Aorta (tissue), 5 donors: Measurements from ENCODE around the gene VGLL3. TPM values are rescaled to one million over a fixed set of nuclear protein-coding genes. Genes with fewer than 3 reads are reported as not detected.
A peak's percentile ranks its signal among the peaks of the same experiment; 100 is the strongest.
"Not testable (repeated sequence)": the region's sequence is repeated elsewhere in the genome, so short reads cannot be mapped to it uniquely, and the experiment has no call there.

Source experiments
- ATAC-seq: fragments of 200-7000 bp; cut with Tn5 transposase; one replicate; pipeline ENCODE4 v1.9.1; 2022; ENCODE audit warnings: moderate library complexity; ENCODE audit not compliant: low FRiP score
- DNase-seq, 2 donors: peaks; one replicate each; pipeline ENCODE4 v3.0.0-alpha.2; 2020
- H3K27ac ChIP-seq, 2 donors: one replicate each; pipeline ENCODE4 v1.5.1; 2013; ENCODE audit warnings: low read length in 2 of 2, mild to moderate bottlenecking in 2 of 2, moderate library complexity in 2 of 2, control low read depth in 1 of 2, inconsistent platforms in 1 of 2, low read depth in 1 of 2
- H3K27me3 ChIP-seq, 2 donors: one replicate each; pipeline ENCODE4 v1.6.1; 2013; ENCODE audit warnings: control low read depth in 1 of 2, low read length in 1 of 2, mild to moderate bottlenecking in 1 of 2, moderate library complexity in 1 of 2; ENCODE audit not compliant: insufficient read depth in 2 of 2, control insufficient read depth in 1 of 2
- H3K36me3 ChIP-seq, 2 donors: one replicate each; pipeline ENCODE4 v1.6.1; 2013; ENCODE audit warnings: control low read depth in 1 of 2, low read length in 1 of 2, mild to moderate bottlenecking in 1 of 2; ENCODE audit not compliant: insufficient read depth in 2 of 2, control insufficient read depth in 1 of 2
- H3K4me1 ChIP-seq, 2 donors: one replicate each; pipeline ENCODE4 v1.6.1; 2013; ENCODE audit warnings: low read length in 2 of 2, control low read depth in 1 of 2, mild to moderate bottlenecking in 1 of 2, moderate library complexity in 1 of 2; ENCODE audit not compliant: insufficient read depth in 2 of 2, control insufficient read depth in 1 of 2
- H3K4me3 ChIP-seq, 2 donors: one replicate each; pipeline ENCODE4 v1.5.1; 2013; ENCODE audit warnings: low read length in 2 of 2, control low read depth in 1 of 2, mild to moderate bottlenecking in 1 of 2
- H3K9me3 ChIP-seq: one replicate; pipeline ENCODE4 v1.6.1; 2013; ENCODE audit warnings: mild to moderate bottlenecking, low read length; ENCODE audit not compliant: control insufficient read depth
- WGBS, 2 donors: extraction: QIAGEN DNeasy Blood & Tissue Kit; methylation state at CpG; one replicate each; pipeline ENCODE4 v1.1.7; 2013; 5-methylcytosine and 5-hydroxymethylcytosine counted together
- intact Hi-C, 2 donors: fragments of 100-400 bp; cut with DNase I; formaldehyde crosslinking; loops; one replicate each; pipeline versions ENCODE4 v1.14.2 to v1.15.0; 2022
- polyA plus RNA-seq, 2 donors: library from polyadenylated mRNA; stranded (reverse); fragments of 200-250 nt; gene quantifications; one replicate each; pipeline ENCODE4 v1.2.3, GENCODE V29; 2013
- total RNA-seq, 2 donors: library from RNA; stranded (reverse); fragmentation: NEBNext Ultra II Directional; extraction: Animal tissue kit (Norgen Biotek cat#: 25700); gene quantifications; one replicate each; pipeline ENCODE4 v1.2.1, GENCODE V29; 2021
- donor health status: healthy with polysubstance abuse.
- donor health status: Bipolar disorder and iron deficiency.
- donor health status: DM: no; HTN: no; CAD: no.
- donor health status: DM: no; HTN: no; CAD: no.
- donor health status: DM: yes; HTN: yes; CAD: no.

VGLL3 gene
- total and polyA plus RNA-seq, 4 donors: 10.8 to 155 (median 30.5) TPM

DNA sequence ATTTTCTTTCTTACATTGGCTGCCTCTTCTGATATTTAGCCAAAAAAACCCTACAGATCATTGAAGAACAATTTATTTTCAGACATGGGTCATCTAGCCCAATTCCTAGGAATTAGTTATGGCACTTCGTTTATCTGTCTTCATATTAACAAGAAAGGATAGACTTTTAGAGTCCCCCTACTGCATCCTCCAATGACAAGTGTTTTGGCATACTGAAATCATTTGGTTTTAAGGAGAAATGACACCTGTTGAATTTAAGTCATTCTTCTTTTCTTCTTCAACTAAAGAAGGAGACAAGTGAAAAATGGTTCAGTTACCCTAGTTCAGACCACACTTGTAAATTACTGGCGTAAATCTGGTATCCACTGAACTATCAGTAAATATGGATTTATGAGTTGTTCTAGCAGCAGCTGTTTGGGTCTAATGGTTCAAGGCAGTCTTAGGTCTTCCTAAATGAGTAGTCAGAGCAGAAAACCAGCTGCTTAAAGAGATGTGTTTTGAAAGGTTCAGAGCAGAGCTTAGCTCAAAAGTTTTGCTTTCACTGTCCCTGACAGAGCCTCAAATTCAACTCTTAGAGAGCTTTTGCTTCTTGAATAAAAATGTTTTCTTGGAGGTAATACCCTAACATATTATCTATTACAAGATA, 5.6 kb downstream of the VGLL3 start:
- Histone ChIP-seq H3K9me3 (no peaks in the 10 kb centered on the region), H3K36me3 (no peaks in the 10 kb centered on the region), H3K27me3 (no peaks in the 10 kb centered on the region), H3K4me1 (peaks cover 1 to 12% of the 10 kb centered on the region in 2 donors), H3K27ac (no peak overlapping the region), H3K4me3 (no peak overlapping the region)
- intact Hi-C loops: loop anchor here in 1 of 2 donors (5.0 kb wide), 1 partner anchor 48 kb away; no protein-coding TSS in a partner anchor
- DNase-seq: no peak
- 81 to 86% methylated on average over 2 of the region's 2 CpGs for WGBS, 2 donors
- ATAC-seq: no peak

DNA sequence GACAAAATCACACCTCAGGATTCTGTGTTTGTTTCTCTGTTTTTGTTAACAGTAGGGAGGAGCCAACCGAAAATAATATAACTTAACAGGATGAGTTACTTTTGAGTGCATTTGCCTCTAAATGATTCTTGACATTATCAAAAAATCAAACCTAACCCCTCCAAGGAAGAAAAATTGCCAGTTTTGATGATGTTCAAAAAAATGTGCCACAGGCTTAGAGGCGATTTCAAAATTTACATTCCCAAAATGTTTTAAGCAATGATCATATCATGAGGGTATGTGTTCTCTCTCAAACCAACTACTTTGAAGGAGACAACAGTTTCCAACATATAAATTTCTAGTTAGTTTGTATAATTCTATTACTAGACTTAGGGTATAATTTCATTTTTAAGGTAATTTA, 6.7 kb downstream of the VGLL3 start:
- DNase-seq (no peak), ATAC-seq (no peak)
- Histone ChIP-seq H3K4me1 (peaks cover 1 to 12% of the 10 kb centered on the region in 2 donors), H3K27ac (no peak overlapping the region), H3K9me3 (no peaks in the 10 kb centered on the region), H3K4me3 (no peak overlapping the region), H3K36me3 (no peaks in the 10 kb centered on the region), H3K27me3 (no peaks in the 10 kb centered on the region)
- WGBS, 2 donors: 73 to 74% methylated on average over 2 of the region's 2 CpGs
- intact Hi-C loops: loop anchor here in 1 of 2 donors (5.0 kb wide), 1 partner anchor 47 kb away; no protein-coding TSS in a partner anchor

DNA sequence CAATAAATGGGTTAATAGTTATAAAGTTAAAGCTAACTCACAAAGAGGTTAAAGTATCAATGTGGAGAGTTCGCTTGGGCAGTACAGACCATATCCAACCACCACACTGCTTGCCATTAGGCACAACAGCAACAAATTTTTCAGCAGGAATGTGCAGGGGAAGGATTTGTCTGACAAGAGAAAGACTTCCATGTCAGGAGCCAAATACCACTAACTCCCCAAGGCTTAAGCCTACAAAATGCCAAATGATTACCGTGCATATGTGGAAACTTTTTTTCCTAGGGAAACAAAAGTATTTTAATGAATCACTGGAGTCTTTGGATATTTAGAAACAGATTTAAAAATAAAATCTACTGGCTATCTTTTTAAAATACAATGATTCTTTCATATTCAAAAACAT, 8.1 kb downstream of the VGLL3 start:
- intact Hi-C loops: loop anchor here in 1 of 2 donors (5.0 kb wide), 1 partner anchor 46 kb away; no protein-coding TSS in a partner anchor
- H3K27me3 ChIP-seq: no peaks in the 10 kb centered on the region
- peak overlapping the region in 1 of 2 donors; percentile 51 for H3K27ac ChIP-seq
- no peak overlapping the region for H3K4me3 ChIP-seq
- no peaks in the 10 kb centered on the region for H3K9me3 ChIP-seq
- peaks cover 1 to 12% of the 10 kb centered on the region in 2 donors for H3K4me1 ChIP-seq
- ATAC-seq: peak; percentile 60
- no peak for DNase-seq
- WGBS, 2 donors: 19 to 20% methylated on average over 2 of the region's 2 CpGs
- H3K36me3 ChIP-seq: no peaks in the 10 kb centered on the region

DNA sequence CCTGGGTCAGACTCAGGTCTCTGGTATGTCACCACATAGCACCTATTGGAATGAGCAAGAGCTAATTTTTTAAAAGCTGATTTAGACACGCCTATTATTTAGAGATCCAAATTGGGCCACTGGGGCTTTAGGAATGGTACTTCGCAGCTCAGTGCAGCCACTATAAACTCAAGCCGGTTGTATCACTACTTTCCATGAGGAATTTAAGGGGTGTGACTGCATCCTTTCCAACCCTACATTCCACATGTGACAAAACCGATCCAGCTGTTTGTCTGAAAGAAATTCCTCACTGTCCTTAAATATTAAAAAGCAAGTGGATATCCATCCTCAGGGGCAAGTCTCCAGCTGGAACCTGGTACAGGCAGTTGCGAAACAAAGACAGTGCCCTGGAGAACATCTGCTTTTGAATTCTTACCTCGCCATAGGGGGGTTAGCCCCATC, 12.8 kb downstream of the VGLL3 start:
- H3K36me3 ChIP-seq: peaks cover 0 to 2% of the 10 kb centered on the region in 2 donors
- no peaks in the 10 kb centered on the region for H3K9me3 ChIP-seq
- DNase-seq: no peak
- WGBS, 2 donors: 70 to 73% methylated on average over 6 of the region's 6 CpGs
- H3K27ac ChIP-seq: no peak overlapping the region
- intact Hi-C loops: loop anchor here in 1 of 2 donors (10.0 kb wide), 1 partner anchor 183 kb away; no protein-coding TSS in a partner anchor
- peak; percentile 48 for ATAC-seq
- no peaks in the 10 kb centered on the region for H3K4me1 ChIP-seq
- H3K27me3 ChIP-seq: no peaks in the 10 kb centered on the region
- H3K4me3 ChIP-seq: no peak overlapping the region

DNA sequence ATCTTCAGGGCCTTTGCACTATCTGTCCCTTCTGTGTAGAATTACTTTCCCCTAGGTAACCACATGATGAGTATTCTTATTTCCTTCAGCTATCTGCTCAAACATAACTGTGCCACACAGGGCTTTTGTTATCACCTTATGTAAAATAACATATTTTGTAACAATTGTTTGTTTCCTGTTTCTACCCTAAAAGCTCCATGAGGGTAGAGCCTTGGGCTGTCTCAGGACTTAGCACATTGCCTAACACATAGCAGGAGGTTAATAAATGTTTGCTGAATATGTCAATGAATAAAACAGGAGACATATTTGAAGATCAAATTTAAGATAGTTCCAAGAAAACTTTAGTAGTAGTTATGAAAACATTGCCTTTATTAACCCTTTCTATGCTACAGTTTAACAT, 14.7 kb downstream of the VGLL3 start:
- no peak for ATAC-seq
- no peak overlapping the region for H3K27ac ChIP-seq
- intact Hi-C loops: loop anchor here in 1 of 2 donors (10.0 kb wide), 1 partner anchor 181 kb away; no protein-coding TSS in a partner anchor

DNA sequence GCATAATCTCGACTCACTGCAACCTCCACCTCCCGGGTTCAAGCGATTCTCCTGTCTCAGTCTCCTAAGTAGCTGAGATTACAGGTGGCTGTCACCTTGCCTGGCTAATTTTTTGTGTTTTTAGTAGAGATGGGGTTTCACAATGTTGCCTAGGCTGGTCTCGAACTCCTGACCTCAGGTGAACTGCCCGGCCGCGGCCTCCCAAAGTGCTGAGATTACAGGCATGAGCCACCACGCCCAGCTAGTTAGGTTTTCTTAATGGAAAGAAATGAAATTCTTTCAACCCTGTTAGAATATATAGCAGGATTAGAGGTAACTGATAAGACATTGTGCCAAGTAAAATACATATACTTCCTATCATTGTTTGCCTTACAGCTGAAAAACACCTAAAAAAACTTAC, 16.8 kb downstream of the VGLL3 start:
- not testable (repeated sequence) for DNase-seq, H3K27me3 ChIP-seq, H3K9me3 ChIP-seq, H3K36me3 ChIP-seq, H3K4me1 ChIP-seq, H3K4me3 ChIP-seq, H3K27ac ChIP-seq, ATAC-seq
- intact Hi-C loops: loop anchor here in 1 of 2 donors (10.0 kb wide), 1 partner anchor 179 kb away; no protein-coding TSS in a partner anchor
- 93% methylated on average over 8 of the region's 8 CpGs for WGBS, 2 donors

More for the DNA sequence above, 14.7 kb downstream of the VGLL3 start:
- no peaks in the 10 kb centered on the region for H3K27me3 ChIP-seq
- H3K9me3 ChIP-seq: no peaks in the 10 kb centered on the region
- H3K4me1 ChIP-seq: no peaks in the 10 kb centered on the region
- H3K4me3 ChIP-seq: no peak overlapping the region
- no peak for DNase-seq
- H3K36me3 ChIP-seq: peaks cover 0 to 2% of the 10 kb centered on the region in 2 donors

DNA sequence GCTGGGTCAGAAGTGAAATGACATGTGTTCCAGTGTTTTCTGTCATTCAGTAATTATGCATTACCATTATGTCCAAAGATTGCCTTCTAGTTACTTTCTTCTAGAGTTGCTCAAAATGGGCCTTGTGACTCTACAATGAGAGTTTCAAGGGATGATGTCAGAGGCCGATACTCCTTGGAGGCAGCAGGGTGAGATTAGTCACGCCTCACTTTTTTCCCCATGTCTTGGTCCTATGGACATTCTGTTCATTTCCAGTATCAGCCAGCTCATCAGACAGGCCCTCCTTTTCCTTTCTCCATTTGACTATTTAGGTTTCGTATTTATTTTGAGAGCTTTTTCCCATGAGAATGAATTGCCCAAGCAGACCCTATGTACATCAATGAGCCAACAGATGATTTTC, 17.5 kb downstream of the VGLL3 start:
- H3K27ac ChIP-seq: no peak overlapping the region
- ATAC-seq: peak; percentile 48
- no peak overlapping the region for H3K4me3 ChIP-seq
- no peaks in the 10 kb centered on the region for H3K4me1 ChIP-seq
- peaks cover 0 to 6% of the 10 kb centered on the region in 2 donors for H3K36me3 ChIP-seq
- no peaks in the 10 kb centered on the region for H3K9me3 ChIP-seq
- intact Hi-C loops: loop anchor here in 1 of 2 donors (10.0 kb wide), 1 partner anchor 179 kb away; no protein-coding TSS in a partner anchor
- WGBS, 2 donors: 89 to 94% methylated on average over 3 of the region's 3 CpGs
- H3K27me3 ChIP-seq: no peaks in the 10 kb centered on the region
- no peak for DNase-seq

DNA sequence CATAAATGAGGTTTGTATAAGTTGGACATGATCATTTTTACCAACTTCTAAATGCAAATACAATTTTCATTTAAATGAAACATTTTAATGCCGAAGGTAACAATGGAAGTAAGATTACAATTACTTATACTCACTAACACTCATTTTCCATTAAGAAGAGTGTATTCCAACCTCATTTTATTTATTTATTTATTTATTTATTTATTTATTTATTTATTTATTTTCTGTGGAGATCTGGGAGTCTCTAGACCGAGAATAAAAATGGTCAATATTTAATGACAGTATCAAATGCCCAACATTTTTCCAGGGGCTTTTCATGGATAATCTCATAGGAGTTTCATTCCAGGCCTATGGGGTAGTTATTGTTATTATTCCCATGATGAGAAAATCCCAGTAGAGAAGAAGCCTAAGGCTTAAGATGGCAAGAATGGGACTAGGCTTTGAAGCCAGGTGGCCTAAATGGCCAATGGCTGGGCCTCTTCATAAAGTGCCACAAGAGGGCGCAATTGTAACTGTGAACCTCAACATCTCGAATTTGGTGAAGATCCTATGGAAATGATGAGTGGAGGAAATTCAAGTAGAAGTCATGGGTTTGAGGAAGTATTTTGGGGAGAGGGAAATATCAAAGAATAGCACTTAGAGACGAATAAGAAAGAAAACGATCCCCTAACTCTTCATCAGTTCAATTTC, 21.3 kb downstream of the VGLL3 start:
- DNase-seq (no peak), ATAC-seq (no peak)
- Histone ChIP-seq H3K36me3 (peaks cover 3 to 5% of the 10 kb centered on the region in 2 donors), H3K4me1 (peaks cover 0 to 4% of the 10 kb centered on the region in 2 donors), H3K4me3 (no peak overlapping the region), H3K27ac (no peak overlapping the region), H3K27me3 (no peaks in the 10 kb centered on the region), H3K9me3 (no peaks in the 10 kb centered on the region)
- 71 to 72% methylated on average over 6 of the region's 6 CpGs for WGBS, 2 donors
- intact Hi-C loops: loop anchor here in 1 of 2 donors (10.0 kb wide), 1 partner anchor 175 kb away; no protein-coding TSS in a partner anchor
